NT2/D1 (cell line): Measurements from ENCODE around the gene PRAMEF1.

ENCODE experiments used
- YY1 ChIP-seq: IDR thresholded peaks from 2 replicates; pipeline ENCODE4 v1.6.1; 2011; ENCODE audit not compliant: insufficient read length, insufficient read depth
- ZNF274 ChIP-seq: IDR thresholded peaks from 2 replicates; pipeline ENCODE4 v1.6.1; 2011; ENCODE audit warnings: mild to moderate bottlenecking, low read depth, low read length

DNA sequence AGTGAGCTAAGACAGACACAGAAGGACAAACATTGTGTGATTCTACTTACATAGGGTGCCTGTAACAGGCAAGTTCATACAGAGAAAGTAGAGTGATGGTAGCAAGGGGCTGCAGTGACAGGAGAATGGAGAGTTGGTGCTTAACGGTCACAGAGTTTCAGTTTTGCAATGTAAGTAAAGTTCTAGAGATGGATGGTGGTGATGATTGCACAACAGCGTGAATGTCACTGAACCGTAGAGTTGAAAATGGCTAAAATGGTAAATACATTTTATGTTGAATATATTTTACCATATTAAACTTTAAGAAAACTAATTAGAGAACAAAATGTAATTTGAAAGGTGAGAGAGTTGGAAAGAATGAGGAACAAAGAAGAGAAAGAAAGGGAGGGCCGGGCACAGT is 36.5 kb upstream of the PRAMEF1 start:
- TF ChIP-seq ZNF274: no peak
- no peak for TF ChIP-seq YY1
